ENCODE data around the gene USP3.

The USP3 gene

GRCh38 chr15:63481105-63481810 is 23.1 kb upstream of the USP3 start:
- TF ChIP-seq ZFP3 (CRISPR knock-in tag; IDR thresholded peaks at IDR 0.05) (no peak), ZNF8 (CRISPR knock-in tag; IDR thresholded peaks at IDR 0.05) (no peak), OSR1 (CRISPR knock-in tag; IDR thresholded peaks at IDR 0.05) (no peak), SNAI2 (CRISPR knock-in tag; IDR thresholded peaks at IDR 0.05) (no peak), ZC3H10 (CRISPR knock-in tag; IDR thresholded peaks at IDR 0.05) (no peak), BACH2 (CRISPR knock-in tag; IDR thresholded peaks at IDR 0.05; ENCODE audit: borderline replicate concordance) (no peak), TOX (CRISPR knock-in tag; IDR thresholded peaks at IDR 0.05; ENCODE audit: borderline replicate concordance) (no peak), ZNF70 (CRISPR knock-in tag; IDR thresholded peaks at IDR 0.05) (no peak), PPARA (CRISPR knock-in tag; IDR thresholded peaks at IDR 0.05; ENCODE audit: borderline replicate concordance) (no peak), ZNF565 (CRISPR knock-in tag; conservative IDR thresholded peaks at IDR 0.05; ENCODE audit: low read depth) (no peak), GLIS3 (CRISPR knock-in tag; IDR thresholded peaks at IDR 0.05) (no peak), ZFP30 (CRISPR knock-in tag; IDR thresholded peaks at IDR 0.05) (no peak), CREB5 (CRISPR knock-in tag; IDR thresholded peaks at IDR 0.05; ENCODE audit: low read depth) (no peak), CSDC2 (CRISPR knock-in tag; IDR thresholded peaks at IDR 0.05) (no peak)
- ATAC-seq, result no peak

- TF ChIP-seq BACH2 (CRISPR knock-in tag; IDR thresholded peaks at IDR 0.05; ENCODE audit: borderline replicate concordance) (no peak), ZC3H10 (CRISPR knock-in tag; IDR thresholded peaks at IDR 0.05) (no peak), RARB (CRISPR knock-in tag; IDR thresholded peaks at IDR 0.05) (no peak), PATZ1 (CRISPR knock-in tag; IDR thresholded peaks at IDR 0.05; ENCODE audit: borderline replicate concordance) (no peak), ESRRG (CRISPR knock-in tag; IDR thresholded peaks at IDR 0.05) (no peak), ZNF565 (CRISPR knock-in tag; conservative IDR thresholded peaks at IDR 0.05; ENCODE audit: low read depth) (no peak), TOX (CRISPR knock-in tag; IDR thresholded peaks at IDR 0.05; ENCODE audit: borderline replicate concordance) (no peak), TCF4 (CRISPR knock-in tag; IDR thresholded peaks at IDR 0.05; ENCODE audit: borderline replicate concordance) (no peak), ZNF70 (CRISPR knock-in tag; IDR thresholded peaks at IDR 0.05) (no peak), ZNF8 (CRISPR knock-in tag; IDR thresholded peaks at IDR 0.05) (no peak), PPARA (CRISPR knock-in tag; IDR thresholded peaks at IDR 0.05; ENCODE audit: borderline replicate concordance) (no peak), ZFP3 (CRISPR knock-in tag; IDR thresholded peaks at IDR 0.05) (no peak), CSDC2 (CRISPR knock-in tag; IDR thresholded peaks at IDR 0.05) (no peak), GLIS3 (CRISPR knock-in tag; IDR thresholded peaks at IDR 0.05) (no peak), OSR1 (CRISPR knock-in tag; IDR thresholded peaks at IDR 0.05) (no peak), SNAI2 (CRISPR knock-in tag; IDR thresholded peaks at IDR 0.05) (no peak), CREB5 (CRISPR knock-in tag; IDR thresholded peaks at IDR 0.05; ENCODE audit: low read depth) (no peak), ARNTL (CRISPR knock-in tag; IDR thresholded peaks at IDR 0.05; ENCODE audit: borderline replicate concordance, low read depth) (no peak)
- no peak for ATAC-seq
Observed at GRCh38 chr15:63482874-63483323, 21.5 kb upstream of the USP3 start.

- no peak for ATAC-seq
- TF ChIP-seq PPARA (CRISPR knock-in tag; IDR thresholded peaks at IDR 0.05; ENCODE audit: borderline replicate concordance) (no peak), ISL1 (CRISPR knock-in tag; IDR thresholded peaks at IDR 0.05) (no peak), ZNF8 (CRISPR knock-in tag; IDR thresholded peaks at IDR 0.05) (no peak), CREB5 (CRISPR knock-in tag; IDR thresholded peaks at IDR 0.05; ENCODE audit: low read depth) (no peak), ZFP30 (CRISPR knock-in tag; IDR thresholded peaks at IDR 0.05) (no peak), TSHZ2 (CRISPR knock-in tag; IDR thresholded peaks at IDR 0.05) (no peak), ZFP3 (CRISPR knock-in tag; IDR thresholded peaks at IDR 0.05) (no peak), POU6F1 (CRISPR knock-in tag; IDR thresholded peaks at IDR 0.05; ENCODE audit: borderline replicate concordance, low read depth) (no peak), TOX (CRISPR knock-in tag; IDR thresholded peaks at IDR 0.05; ENCODE audit: borderline replicate concordance) (no peak), ZNF565 (CRISPR knock-in tag; conservative IDR thresholded peaks at IDR 0.05; ENCODE audit: low read depth) (no peak), ZC3H10 (CRISPR knock-in tag; IDR thresholded peaks at IDR 0.05) (no peak), ZNF70 (CRISPR knock-in tag; IDR thresholded peaks at IDR 0.05) (no peak), CSDC2 (CRISPR knock-in tag; IDR thresholded peaks at IDR 0.05) (no peak), BACH2 (CRISPR knock-in tag; IDR thresholded peaks at IDR 0.05; ENCODE audit: borderline replicate concordance) (no peak), SNAI2 (CRISPR knock-in tag; IDR thresholded peaks at IDR 0.05) (no peak)
Observed at GRCh38 chr15:63483521-63484371, 20.6 kb upstream of the USP3 start.

Measured in SK-N-SH treated with all-trans-retinoic acid at 6 μM for 48 hours (cell line).